Measurements from ENCODE around the gene NEFH.

DNA sequence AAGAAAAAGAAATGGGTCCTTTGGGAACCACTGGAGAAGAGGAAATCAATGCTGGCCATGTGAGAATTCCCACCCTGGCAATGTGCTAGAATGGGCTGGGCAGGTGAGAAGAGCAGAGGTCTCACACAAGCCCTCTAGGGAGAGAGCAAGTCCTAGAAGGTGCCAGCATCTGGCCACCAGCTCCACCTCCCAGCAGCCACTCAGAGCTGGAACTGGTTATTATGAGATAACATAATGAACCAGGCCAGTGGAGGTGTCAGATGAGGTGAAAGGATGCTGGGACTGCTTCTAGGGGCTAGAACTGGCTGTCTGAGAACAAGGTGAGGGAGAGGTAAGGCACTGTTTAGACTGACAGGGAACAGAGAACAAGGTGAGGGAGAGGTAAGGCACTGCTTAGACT, 29.3 kb downstream of the NEFH start:
- TF ChIP-seq, protein P1, sequence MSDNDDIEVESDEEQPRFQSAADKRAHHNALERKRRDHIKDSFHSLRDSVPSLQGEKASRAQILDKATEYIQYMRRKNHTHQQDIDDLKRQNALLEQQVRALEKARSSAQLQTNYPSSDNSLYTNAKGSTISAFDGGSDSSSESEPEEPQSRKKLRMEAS (IDR thresholded peaks at IDR 0.05) = no peak
- TF ChIP-seq CTCF (IDR thresholded peaks at IDR 0.05) (no peak), POLR2A (IDR thresholded peaks at IDR 0.05; ENCODE audit: low read length) (no peak), CHD2 (IDR thresholded peaks at IDR 0.05; ENCODE audit: low read length, partially characterized antibody) (no peak), RNF2 (IDR thresholded peaks at IDR 0.05; ENCODE audit: borderline replicate concordance, low read depth) (no peak), POLR2AphosphoS2 (conservative IDR thresholded peaks at IDR 0.05; ENCODE audit: low read length) (no peak), HMGXB4 (CRISPR knock-in tag; IDR thresholded peaks at IDR 0.05; ENCODE audit: borderline replicate concordance) (no peak), BCL3 (IDR thresholded peaks at IDR 0.05) (no peak), SMC3 (IDR thresholded peaks at IDR 0.05) (no peak), RAD21 (conservative IDR thresholded peaks at IDR 0.05 in 1 of 2, IDR thresholded peaks at IDR 0.05 in 1 of 2) (no peak), BHLHE40 (IDR thresholded peaks at IDR 0.05; ENCODE audit: low read depth, low read length) (no peak)
- TF ChIP-seq, protein P2, sequence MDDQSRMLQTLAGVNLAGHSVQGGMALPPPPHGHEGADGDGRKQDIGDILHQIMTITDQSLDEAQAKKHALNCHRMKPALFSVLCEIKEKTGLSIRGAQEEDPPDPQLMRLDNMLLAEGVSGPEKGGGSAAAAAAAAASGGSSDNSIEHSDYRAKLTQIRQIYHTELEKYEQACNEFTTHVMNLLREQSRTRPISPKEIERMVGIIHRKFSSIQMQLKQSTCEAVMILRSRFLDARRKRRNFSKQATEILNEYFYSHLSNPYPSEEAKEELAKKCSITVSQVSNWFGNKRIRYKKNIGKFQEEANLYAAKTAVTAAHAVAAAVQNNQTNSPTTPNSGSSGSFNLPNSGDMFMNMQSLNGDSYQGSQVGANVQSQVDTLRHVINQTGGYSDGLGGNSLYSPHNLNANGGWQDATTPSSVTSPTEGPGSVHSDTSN (IDR thresholded peaks at IDR 0.05) = no peak
- TF ChIP-seq, protein P3, sequence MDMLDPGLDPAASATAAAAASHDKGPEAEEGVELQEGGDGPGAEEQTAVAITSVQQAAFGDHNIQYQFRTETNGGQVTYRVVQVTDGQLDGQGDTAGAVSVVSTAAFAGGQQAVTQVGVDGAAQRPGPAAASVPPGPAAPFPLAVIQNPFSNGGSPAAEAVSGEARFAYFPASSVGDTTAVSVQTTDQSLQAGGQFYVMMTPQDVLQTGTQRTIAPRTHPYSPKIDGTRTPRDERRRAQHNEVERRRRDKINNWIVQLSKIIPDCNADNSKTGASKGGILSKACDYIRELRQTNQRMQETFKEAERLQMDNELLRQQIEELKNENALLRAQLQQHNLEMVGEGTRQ (IDR thresholded peaks at IDR 0.05) = no peak

All from A549 (cell line).